ENCODE data around the gene SYT7.

Gene SYT7

DNA sequence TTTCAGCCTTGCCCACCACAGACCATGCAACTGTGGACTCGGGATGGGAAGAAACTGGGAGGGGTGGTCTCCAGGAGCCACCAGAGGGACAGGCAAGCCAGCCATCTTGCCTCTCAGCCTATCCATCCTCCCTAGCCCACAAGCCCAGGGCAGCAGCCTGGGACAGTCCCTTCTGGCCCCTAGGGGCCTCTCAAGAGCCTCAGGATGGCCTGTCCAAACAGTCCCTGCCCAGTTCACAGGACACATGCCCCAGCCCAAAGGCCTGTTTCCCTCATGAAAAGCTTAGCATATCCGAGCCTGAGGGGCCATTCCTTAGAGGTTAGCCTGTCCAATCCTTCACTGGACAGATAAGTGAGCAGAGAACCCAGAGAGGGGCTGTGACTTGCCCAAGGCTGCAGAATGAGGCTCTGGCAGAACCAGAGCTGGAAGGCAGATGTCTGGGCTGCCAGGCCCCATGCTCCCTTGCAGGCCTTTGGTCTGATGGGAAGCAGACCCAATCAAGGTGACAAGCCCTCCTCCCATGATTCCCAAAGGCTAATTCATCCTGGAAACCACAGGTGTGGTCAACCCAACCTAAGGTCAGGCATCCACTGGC lies 44.1 kb downstream of the SYT7 start:
- no peak for DNase-seq (ENCODE audit: low spot score)

DNA sequence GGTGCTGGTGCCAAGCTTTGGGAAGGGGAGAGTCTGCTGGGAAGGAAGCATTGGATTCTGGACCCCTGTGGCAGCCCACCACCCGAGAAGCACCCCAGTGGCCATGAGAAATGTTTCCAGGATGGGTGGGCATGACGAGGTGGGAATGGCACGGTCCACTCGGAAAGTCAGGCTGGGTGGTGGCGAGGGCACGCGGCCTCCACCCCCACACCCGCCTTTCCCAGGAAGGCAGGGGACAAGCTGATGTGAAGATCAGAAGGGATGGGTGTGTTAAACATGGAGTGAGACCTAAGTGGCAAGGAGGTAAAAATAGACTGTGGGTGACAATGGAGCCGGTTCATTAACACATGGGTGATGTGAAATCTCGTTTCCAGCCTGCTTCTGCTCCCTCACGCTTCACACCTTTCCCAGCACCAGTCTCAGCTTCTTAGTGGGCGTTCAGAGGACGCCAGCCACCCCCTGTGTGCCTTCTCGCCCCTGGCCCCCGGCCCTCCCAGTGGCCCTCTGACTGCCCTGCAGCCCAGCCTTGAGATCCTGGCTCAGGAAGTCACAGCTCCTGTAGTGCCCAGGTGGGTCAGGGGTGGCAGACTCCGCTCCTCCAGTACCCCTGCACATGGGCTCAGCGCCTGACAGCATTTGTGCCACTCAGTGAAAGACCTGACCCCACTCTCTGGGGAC lies 44.7 kb downstream of the SYT7 start:
- DNase-seq (ENCODE audit: low spot score) = no peak

DNA sequence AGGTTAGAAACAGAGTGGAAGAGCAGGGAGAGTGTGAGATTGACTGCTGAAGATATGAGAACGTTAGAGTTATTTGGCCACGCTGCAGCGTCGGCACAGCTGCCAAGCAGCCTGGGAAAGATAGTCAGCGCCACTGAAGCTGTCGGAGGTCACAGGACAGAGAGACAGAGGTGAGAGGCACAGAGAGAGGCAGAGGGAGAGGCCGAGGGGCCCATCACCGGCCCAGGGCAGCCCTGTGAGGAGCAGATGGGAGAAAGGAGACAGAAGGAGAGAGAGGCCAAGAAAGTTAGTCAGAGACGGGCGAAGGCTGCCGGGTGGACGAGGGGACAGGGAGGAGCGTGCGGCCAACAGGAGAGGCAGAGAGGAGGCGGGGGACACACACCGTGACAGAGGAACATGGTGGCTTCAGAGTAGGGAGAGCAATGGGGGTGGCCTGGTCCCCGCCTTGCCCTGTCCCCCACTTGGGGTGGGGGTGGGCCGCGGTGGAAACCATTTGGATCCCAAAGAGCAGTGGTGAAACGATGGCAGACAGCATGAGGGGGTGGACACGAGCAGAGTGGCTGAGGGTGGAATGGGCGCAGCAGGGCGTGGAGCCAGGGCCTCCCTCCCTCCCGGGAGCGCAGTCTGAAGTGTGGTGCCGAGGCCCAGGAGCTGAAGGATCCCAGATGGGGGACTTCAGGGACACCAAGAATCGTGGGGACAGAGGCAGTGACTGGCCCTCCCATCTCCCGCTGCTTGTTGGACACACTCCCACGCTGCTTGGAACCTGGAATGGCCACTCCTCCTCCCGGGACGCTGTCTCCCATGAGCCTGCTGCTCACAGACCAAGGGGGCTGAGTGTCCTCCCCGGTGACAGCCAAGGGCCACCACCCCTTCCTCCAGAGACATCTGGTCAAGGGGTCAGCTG lies 45.7 kb downstream of the SYT7 start:
- DNase-seq (ENCODE audit: low spot score) = no peak

DNA sequence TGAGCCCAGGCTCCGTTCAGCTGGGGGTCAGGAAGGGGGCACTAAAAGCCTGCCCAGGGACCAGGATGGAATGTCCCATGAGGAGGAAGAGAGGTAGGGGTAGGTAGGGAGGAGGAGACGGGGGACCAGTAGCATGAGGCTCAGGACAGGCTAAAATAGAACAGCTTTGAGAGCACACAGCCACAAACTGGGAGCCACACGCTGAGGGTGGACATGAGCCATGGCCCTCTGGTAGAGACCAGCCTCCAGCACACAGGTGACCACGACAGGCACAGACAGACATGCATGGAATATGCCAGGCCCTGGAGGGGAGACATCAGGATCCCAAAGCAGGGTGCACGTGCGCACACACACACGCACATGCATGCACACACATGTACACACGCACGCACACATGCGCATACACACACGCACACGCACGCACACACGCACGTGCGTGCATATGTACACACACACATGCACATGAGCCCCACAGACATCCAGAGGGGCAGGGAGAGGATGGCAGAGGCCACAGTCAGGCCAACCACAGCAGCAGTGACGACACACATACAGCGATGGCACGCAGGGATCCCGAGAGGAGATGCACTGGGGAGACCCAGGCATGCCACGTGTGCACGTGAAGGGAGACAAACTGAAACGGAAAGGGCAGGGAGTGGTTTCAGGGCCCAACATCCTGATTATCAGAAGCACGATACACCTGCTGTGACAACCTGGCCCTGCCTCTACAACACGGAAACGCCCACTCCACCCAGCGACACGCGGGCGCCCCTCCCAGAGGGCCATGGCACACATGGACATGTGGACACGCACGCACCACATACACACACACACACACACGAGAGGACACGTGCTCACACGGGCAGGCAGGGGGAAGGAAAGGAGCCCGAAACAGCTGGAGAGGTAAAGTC lies 46.6 kb downstream of the SYT7 start:
- no peak for DNase-seq (ENCODE audit: low spot score)

DNA sequence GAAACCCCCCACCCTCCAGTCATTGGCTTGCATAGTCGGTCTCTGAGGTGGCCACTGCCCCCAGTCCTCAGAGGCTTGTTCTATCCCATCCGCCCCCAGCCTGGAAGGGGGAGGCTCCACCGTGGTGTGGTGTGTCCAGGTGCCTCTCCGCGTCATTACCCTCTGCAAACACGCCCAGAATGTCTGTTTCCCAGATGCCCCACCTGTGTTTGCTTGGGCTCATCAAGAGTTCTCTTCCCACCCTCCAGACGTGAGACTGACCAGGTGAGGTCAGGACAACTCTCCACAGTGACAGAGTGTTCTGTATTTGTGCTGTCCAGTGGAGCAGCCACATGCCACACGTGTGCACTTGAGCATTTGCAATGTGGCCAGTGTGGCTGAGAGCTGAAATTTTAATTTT lies 47.5 kb downstream of the SYT7 start:
- no peak for DNase-seq (ENCODE audit: low spot score)

DNA sequence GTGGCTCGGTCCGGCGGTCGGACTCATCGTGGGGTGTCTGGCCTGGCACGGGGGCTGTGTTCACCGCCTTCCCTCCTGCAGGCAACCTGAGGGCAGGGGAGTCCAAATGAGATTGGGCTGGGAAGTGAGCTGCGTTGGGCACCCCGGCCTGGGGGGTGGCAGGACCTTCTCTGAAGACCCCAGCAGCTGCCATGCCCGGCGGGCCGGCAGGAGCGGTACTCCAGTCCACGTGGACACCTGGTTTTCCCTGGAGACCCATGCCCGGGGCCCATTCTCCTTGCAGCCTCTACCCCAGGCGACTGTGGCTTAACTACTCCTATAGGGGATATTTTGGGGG lies 47.9 kb downstream of the SYT7 start:
- no peak for DNase-seq (ENCODE audit: low spot score)

DNA sequence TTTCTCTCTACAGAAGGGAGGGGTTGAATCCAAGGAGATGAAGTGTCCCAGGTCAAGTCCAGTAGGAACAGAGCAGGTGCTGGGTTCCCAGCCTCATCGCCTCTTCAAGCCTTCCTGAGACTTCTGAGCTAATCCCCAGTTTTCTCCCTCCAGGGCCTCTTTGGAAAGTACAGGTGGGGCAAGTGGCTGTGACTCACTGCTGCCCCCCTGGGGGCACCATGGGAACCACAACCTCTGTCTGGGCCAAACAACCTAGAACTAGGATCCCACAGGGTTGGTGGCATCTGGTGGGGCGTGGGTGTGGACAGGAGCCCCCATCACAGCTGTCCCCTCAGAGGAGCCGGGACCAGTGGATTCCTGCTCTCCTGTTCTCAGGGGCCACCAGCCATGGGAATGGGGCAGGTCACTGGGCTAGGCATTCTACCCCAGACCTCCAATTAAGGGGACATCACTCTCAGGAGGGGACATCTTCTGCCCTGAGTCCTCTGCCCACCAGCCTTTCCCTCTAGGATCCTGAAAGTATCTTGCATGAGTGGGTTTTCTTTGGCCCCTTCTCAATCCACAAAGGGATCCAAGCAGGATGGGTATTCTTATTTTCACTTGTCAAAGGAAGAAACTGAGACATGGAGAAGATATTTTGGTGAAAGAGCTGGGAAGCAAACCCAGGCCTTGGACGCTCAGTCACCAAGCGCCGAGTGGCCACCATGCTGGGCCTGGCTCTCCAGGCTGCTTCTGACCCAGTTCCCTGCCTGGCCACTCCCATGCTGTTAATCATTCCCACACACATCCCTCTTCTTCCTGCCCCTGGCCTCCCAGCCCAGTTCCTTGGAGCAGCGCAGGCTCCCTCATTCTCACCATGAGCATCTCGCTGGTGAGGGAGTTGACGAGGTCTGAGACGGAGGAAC lies 48.5 kb downstream of the SYT7 start:
- peak; percentile 16 for DNase-seq (ENCODE audit: low spot score)

DNA sequence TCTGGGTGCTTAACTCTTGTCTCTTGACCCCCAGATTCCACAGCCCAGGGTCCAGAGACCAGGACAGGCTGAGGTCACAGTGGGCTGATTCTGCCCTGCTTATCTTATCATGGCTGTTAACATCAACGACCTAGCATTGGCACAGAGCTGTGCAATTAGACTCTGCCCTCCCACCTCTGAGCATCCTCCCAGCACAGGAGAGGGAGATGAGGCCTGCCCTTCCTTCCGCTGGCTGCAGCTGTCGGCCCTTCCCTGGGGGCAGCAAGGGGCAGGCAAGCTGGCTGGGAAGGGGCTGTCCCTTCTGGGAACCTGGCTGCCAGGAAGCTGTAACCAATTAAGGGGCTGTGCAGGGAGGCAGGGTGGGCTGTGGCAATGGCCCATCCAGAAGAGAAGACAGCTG lies 49.8 kb downstream of the SYT7 start:
- DNase-seq (ENCODE audit: low spot score) = no peak

DNA sequence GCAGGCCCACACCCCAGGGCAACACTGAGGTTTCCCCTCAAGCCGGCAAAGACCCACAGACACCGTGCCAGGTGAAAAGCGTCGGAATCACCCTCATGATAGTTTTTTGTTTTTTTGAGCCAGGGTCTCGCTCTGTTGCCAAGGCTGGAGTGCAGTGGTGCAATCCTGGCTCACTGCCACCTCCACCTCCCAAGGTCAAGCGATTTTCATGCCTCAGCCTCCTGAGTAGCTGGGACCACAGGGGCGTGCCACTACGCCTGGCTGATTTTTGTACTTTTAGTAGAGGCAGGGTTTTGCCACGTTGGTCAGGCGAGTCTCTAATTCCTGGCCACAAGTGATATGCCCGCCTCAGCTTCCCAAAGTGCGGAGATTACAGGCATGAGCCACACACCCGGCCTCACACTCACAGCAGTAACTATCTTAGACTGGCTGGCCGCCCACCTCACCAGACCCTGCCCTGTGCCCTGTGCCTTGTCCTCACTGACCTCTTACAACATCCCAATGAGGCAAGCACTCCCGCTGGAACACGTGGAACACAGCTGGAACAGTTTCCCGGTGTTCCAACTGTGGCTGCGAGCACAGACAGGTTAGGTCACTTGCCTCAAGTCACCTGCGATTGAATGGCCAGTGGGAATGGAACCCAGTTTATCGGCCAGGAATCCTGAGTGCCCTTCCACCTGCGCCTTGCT lies 51.2 kb downstream of the SYT7 start:
- DNase-seq (ENCODE audit: low spot score) = no peak

DNA sequence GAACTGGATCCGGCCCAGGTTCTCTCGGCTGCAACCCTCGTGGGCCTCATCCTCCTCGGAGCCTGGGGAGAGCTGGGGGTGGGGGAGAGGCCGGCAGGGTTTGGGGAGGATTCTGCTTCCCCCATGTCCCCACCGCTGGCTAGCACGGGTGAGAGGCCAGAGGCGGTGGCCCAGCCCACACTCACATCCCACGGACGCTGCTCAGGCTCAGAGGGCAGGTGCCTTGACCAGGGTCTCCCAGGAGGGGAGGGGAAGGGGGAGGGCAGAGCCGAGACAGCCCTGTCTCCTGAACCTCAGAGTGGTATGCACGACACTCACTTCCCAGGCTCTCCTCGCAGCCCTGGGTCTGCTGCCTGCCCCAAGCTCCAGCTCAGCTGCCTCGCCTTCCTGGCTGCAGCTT lies 52.8 kb downstream of the SYT7 start:
- DNase-seq (ENCODE audit: low spot score) = no peak

DNA sequence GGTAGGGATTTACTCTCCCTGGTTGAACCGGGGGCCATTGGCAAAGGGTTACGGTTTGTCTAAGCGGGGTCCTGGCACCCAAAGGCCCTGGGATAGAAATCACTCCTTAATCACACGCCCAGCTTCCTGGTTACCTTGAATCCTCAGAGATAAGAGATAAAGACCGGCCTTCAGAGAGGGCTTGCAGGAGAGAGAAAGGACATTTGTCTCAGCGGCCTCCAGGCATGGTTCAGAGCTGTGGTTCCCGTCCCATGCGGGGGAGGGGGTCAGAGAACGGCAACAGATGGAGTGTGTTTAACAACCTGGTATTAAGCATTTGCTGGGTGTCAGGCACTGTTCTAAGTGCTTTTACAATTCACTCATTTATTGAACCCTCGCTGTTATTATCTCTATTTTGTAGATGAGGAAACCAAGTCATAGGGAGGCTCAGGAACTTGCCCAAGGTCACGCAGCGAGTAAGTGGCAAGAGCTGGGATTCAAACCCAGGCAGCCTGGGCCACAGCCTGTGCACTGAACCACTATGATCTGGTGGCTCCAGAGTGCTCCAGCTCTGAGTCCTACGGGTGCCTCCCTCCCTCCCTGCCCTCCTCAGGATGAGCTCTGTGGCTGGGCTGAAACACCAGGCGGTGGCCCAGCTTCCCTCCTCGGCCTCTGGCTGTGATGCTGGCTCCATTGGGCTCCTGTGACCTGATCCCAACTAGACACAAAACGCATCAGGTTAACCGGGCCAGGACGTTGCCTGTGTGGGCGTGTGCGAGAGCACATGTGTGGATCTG lies 53.7 kb downstream of the SYT7 start:
- DNase-seq (ENCODE audit: low spot score) = no peak

DNA sequence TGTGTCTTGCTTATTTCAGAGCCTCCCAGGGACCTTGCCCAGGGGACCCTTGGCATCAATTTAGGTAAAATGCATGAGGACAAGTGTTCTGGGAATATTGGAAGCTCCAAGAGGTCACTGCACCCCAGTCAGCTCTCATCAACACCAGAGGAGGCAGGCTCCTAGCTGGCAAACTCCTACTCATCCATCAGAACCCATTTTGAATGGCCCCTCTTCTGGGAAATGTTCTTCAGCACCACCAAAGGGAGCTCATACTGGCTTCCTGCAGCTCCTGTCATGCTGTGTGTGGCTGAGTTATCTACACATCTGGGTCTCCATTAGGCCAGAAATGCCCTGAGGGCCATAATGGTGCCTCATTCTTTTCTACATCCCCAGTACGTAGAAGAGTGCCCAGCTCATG lies 54.6 kb downstream of the SYT7 start:
- DNase-seq (ENCODE audit: low spot score) = no peak

DNA sequence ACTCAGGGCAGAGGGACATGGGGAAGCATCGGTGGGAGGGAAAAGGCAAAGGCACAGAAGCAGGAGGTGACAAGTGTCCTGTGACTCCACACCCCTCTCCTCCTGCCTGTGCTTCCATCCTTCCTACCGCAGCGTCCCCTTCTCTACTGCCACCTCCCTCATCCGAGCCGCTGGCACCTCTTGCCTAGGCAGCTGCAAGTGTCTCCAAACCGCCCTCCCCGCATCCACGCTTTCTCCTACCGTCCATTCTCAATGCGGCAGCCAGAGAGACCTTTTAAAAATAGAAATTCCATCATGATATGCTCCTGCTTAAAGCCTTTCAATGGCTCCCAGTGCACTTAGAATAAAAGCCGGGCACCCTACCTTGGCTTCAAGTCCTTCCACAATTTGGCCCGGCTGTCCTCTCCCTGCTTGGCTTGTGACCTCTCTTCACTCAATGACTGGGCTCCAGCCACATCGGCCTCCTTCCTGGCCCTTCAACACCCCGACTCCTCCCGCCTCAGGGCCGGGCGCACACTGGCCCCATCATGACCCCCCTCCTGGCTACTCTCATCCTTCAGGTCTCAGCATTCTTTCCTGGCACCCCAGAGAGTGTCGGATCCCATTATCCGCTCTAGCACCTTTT lies 55.8 kb downstream of the SYT7 start:
- no peak for DNase-seq (ENCODE audit: low spot score)

DNA sequence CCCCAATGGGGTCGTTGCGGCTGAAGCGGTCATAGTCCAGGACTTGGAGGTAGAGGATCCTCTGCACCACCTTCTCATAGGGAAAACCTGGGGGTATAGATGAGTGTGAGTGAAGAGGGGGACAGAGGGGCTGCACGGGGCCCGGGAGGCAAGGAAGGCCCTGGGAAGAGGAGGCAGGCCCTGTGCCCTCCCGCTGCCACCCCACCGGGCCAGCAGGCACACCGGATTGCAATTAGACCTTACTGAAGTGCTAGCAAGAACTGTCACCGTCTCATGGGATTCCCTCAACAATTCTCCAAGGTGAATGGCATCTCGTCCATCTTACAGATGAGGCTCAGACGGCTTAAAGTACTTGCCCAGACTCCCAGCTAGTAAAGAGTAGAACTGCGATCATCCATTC lies 56.4 kb downstream of the SYT7 start:
- no peak for DNase-seq (ENCODE audit: low spot score)

DNA sequence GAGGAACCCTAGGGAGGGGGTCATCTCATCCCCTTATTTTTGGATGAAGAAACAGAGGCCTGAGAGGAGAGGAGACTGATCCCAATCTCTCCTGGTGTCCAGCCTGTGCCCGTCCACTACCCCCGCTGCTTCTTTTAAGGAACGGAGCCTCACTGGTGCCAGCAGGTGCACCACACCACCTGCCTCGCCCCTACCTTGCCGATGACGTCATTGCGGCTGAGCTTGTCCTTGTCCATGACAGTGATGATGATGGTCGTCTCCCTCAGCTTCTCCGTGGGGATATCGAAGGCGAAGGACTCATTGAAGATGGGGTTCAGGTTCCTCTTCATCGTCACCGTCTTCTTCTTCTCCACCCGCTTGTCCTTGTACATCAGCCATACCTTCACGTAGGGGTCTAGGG lies 58.0 kb downstream of the SYT7 start:
- no peak for DNase-seq (ENCODE audit: low spot score)

DNA sequence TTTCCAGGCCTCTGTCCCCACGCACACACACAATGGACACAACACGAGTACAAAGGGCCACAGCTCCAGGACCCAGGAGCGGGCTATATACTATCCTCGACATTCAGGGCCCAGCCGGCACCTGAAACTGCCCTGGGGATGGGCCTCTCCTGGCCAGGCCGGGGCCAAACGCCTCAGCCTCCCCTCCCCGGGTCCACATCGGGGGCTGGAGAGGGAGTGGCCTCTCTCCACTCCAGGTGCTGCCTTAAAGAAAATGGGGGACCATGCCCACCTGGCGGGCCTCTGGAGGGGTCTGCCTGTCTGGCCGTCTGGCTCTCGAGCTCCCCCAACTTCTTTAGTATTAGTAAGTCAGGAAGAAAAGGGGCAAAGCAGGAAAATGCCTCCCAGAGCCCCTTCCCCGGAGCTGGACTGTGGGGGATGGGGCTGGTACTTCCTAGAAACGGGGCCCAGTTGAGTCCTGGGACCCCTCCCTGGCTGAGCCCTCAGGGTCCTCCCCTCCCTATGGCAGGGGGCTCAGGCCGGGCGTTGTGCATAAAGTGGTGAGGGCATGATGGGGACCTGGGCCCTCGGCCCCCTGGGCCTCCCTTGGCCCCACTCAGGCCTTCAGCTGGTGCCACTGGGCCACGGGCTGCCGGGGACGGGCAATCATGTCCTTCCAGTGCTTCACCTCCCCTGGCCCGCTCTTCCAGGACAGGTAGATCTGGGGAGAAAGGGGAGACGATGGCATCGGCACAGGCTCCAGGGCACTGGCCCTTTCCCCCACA lies 62.7 kb downstream of the SYT7 start:
- DNase-seq (ENCODE audit: low spot score) = no peak

DNA sequence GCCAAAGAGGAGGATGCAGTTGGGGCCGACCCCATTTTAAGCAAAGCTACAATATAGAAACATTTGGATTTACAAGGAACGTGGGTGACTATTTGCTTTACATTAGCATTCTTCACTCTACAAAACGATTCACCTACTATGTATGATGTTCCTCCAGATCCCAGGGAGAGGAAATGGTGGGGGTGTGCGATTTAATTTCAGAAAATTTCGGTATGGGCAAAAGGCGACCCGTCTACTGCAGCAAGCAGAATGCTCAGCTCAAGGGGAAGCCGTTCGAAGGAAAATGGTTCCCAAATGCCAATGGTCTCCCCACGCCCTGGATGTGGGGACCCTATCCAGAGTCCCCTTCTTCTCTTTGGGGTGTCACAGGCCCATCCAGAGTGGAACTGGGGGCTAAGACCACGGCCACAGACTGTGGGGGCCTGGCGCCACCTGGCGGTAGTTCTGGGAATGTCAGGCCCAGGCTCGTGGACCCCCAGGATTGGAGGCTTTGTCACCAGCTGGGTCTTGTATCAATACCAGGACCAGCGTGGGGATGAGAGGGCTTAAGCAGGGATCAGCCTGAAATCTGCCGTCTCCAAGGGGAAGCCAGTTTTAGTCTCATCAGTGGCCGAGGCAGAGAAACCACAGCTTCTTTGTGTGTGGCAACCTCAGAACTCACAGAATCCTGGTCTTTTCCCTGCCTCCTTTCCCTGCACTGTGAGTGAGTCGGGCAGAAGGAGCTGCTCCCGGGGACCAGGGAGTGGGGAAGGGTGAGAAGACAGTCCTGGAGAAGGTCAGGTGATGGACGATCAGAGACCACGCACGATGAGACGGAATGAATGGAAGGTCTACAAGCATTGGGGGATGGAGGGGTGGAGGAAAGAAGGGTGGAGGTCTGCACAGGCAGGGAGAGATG lies 64.0 kb downstream of the SYT7 start:
- DNase-seq (ENCODE audit: low spot score) = no peak

DNA sequence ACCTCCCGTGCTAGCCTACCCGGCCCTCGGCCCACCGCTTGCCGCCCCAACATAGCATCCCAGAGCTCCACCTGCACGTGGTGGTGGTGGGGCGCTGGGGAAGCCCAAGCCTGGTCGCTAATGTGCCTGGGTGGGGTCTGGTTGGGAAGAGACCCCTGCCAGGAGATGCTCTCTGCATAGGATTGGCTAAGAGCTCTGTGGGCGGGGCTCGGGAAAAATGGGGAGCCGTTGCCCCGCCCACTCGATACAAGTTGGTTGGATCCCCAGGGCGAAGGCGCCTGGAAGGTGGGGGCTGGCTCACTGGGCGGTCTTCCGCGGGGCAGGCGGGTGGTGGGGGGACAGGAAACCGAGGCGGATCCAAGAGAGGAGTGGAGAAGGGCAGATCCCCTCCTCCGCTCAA lies 64.7 kb downstream of the SYT7 start:
- DNase-seq (ENCODE audit: low spot score) = no peak
